Kidney (tissue), 14 donors: Measurements from ENCODE around the gene ACP1. TPM values are rescaled to one million over a fixed set of nuclear protein-coding genes. Genes with fewer than 3 reads are reported as not detected.
A peak's percentile ranks its signal among the peaks of the same experiment; 100 is the strongest.

Source experiments
- DNase-seq, 5 donors: peaks; one replicate each; pipeline ENCODE4 v3.0.0-alpha.2; 2013 to 2020
- FAIRE-seq: peaks from 2 replicates; lab custom pipeline; 2012; peaks lifted over from hg19 to GRCh38; lab: Jason Lieb, UNC
- H3K27ac ChIP-seq, 2 donors: one replicate each; pipeline ENCODE4 v1.7.0; 2013; ENCODE audit warnings: low read depth in 2 of 2, low read length in 2 of 2, inconsistent platforms in 1 of 2
- H3K27me3 ChIP-seq: one replicate; pipeline ENCODE4 v1.7.1; 2013; ENCODE audit warnings: low read length, inconsistent platforms; ENCODE audit not compliant: control insufficient read depth, insufficient read depth
- H3K36me3 ChIP-seq, 3 donors: one replicate each; pipeline versions ENCODE4 v1.7.0 to v1.7.1; 2013; ENCODE audit warnings: low read length in 3 of 3, control low read depth in 1 of 3, inconsistent platforms in 1 of 3; ENCODE audit not compliant: insufficient read depth in 3 of 3, control insufficient read depth in 2 of 3
- H3K4me1 ChIP-seq, 3 donors: one replicate each; pipeline versions ENCODE4 v1.7.0 to v1.7.1; 2013; ENCODE audit warnings: low read length in 3 of 3, inconsistent platforms in 1 of 3, low read depth in 1 of 3; ENCODE audit not compliant: control insufficient read depth in 2 of 3, insufficient read depth in 2 of 3
- H3K4me3 ChIP-seq, 3 donors: one replicate each; pipeline versions ENCODE4 v1.7.0 to v1.8.1; 2013; ENCODE audit warnings: low read length in 3 of 3, control low read depth in 1 of 3, inconsistent platforms in 1 of 3
- H3K9ac ChIP-seq, 3 donors: one replicate each; pipeline versions ENCODE4 v1.7.0 to v1.7.1; 2013; ENCODE audit warnings: low read length in 3 of 3, control low read depth in 1 of 3, inconsistent platforms in 1 of 3
- H3K9me3 ChIP-seq, 3 donors: one replicate each; pipeline versions ENCODE4 v1.7.0 to v1.7.1; 2013; ENCODE audit warnings: low read length in 3 of 3, control low read depth in 1 of 3, inconsistent platforms in 1 of 3; ENCODE audit not compliant: control insufficient read depth in 2 of 3, insufficient read depth in 1 of 3
- CTCF ChIP-seq: IDR thresholded peaks from 3 replicates; pipeline ENCODE4 v1.5.1; 2012; ENCODE audit warnings: mild to moderate bottlenecking, moderate library complexity, borderline replicate concordance; ENCODE audit not compliant: insufficient read depth; ENCODE audit errors: extremely low read depth
- intact Hi-C: fragments of 100-400 bp; cut with DNase I; formaldehyde crosslinking; loops from one replicate; pipeline ENCODE4 v1.11.1; 2022
- polyA plus RNA-seq: library from polyadenylated mRNA; stranded (reverse); fragments of 350-450 nt; fragmentation: Illumina TruSeq; extraction: RNeasy Lipid Tissue Mini Kit (QIAGEN cat#74804); gene quantifications from one replicate; pipeline ENCODE4 v1.2.3, GENCODE V29; 2014; ENCODE audit warnings: low read depth, low replicate concordance; ENCODE audit not compliant: insufficient read depth
- total RNA-seq: library from RNA; stranded (reverse); fragmentation: NEBNext Ultra II Directional; extraction: Animal tissue kit (Norgen Biotek cat#: 25700); gene quantifications from one replicate; pipeline ENCODE4 v1.2.1, GENCODE V29; 2021
- donor health status: control.
- donor health status: control.
- donor health status: control.
- donor health status: control.
- donor health status: control.
- donor health status: DM: yes; HTN: yes; CAD: no.
- donor health status: Normal renal cell carcinoma (clear cell type).

The ACP1 gene
- total and polyA plus RNA-seq, 2 donors from 2014 or later, result 75.1 to 122 TPM

- H3K27me3 ChIP-seq, result peaks cover 6% of the 10 kb centered on the region
- no peak overlapping the region for H3K9ac ChIP-seq
- TF ChIP-seq CTCF, result no peak
- no peak for DNase-seq
- no peak overlapping the region for H3K27ac ChIP-seq
- H3K4me1 ChIP-seq, result peaks cover 0 to 9% (median 0%) of the 10 kb centered on the region in 3 donors
- no peak overlapping the region for H3K4me3 ChIP-seq
- no peak for FAIRE-seq
- peaks cover 0 to 8% (median 3%) of the 10 kb centered on the region in 3 donors for H3K36me3 ChIP-seq
- H3K9me3 ChIP-seq, result no peaks in the 10 kb centered on the region
- intact Hi-C loops, result no loop called here
Observed at GRCh38 chr2:285531-285930, 20.8 kb downstream of the ACP1 start.

- Histone ChIP-seq H3K36me3 (peaks cover 0 to 6% (median 3%) of the 10 kb centered on the region in 3 donors), H3K27me3 (peaks cover 6% of the 10 kb centered on the region), H3K4me3 (peak overlapping the region in 2 of 3 donors; percentile 30 to 63), H3K27ac (no peak overlapping the region), H3K9ac (no peak overlapping the region), H3K4me1 (peaks cover 0 to 7% (median 0%) of the 10 kb centered on the region in 3 donors), H3K9me3 (no peaks in the 10 kb centered on the region)
- FAIRE-seq (no peak), DNase-seq (no peak)
- TF ChIP-seq CTCF, result no peak
- intact Hi-C loops, result no loop called here
Observed at GRCh38 chr2:286035-286434, 21.3 kb downstream of the ACP1 start.

- intact Hi-C loops, result no loop called here
- H3K9me3 ChIP-seq, result no peaks in the 10 kb centered on the region
- TF ChIP-seq CTCF, result no peak
- H3K36me3 ChIP-seq, result peaks cover 0 to 4% (median under 1%) of the 10 kb centered on the region in 3 donors
- peak overlapping the region; percentile 8 to 63 (median 60) for H3K4me3 ChIP-seq
- no peak for FAIRE-seq
- peak overlapping the region in 1 of 2 donors; percentile 14 for H3K27ac ChIP-seq
- DNase-seq, result peak in 1 of 5 donors; percentile 24
- H3K27me3 ChIP-seq, result peaks cover 6% of the 10 kb centered on the region
- H3K9ac ChIP-seq, result peak overlapping the region in 1 of 3 donors; percentile 54
- peaks cover 0 to 7% (median 0%) of the 10 kb centered on the region in 3 donors for H3K4me1 ChIP-seq
Observed at GRCh38 chr2:286774-287392, 22.1 kb downstream of the ACP1 start.
